Fibroblast of peridontal ligament (primary cell): ENCODE measurements around the gene CBFA2T3.
"Not testable (repeated sequence)": the region's sequence is repeated elsewhere in the genome, so short reads cannot be mapped to it uniquely, and the experiment has no call there.

Experiments
- DNase-seq: peaks from one replicate; pipeline ENCODE4 v3.0.0-alpha.2; 2010; ENCODE audit errors: extremely low read depth

CBFA2T3 gene

DNA sequence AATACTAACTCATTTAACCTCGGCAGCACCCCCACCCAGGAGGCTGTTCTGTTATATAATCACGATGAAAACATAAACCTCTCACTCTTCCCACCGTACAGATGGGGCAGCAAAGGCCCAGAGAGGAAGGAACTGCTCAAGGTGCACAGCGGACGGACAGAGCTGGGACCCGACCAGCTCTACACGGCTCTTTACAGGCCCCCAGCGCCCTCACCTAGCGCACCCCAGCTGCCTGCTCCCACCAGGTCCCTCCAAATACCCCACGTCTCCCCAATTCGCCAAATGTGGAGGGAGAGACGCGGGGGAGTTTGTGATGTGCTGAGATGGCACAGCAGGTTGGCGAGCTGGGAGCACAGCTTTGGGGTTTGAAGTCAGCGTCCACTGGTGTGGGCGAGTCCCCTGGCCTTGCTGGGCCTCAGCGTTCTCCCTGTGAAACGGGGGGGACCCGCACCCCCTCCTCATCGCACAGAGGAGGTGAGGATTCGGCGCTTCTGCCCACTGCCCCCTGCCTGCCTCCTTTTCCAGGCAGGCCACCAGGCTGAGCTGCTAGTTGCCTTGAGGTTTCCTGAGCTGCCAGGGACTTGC, 54.1 kb downstream of the CBFA2T3 start:
- DNase-seq = no peak

DNA sequence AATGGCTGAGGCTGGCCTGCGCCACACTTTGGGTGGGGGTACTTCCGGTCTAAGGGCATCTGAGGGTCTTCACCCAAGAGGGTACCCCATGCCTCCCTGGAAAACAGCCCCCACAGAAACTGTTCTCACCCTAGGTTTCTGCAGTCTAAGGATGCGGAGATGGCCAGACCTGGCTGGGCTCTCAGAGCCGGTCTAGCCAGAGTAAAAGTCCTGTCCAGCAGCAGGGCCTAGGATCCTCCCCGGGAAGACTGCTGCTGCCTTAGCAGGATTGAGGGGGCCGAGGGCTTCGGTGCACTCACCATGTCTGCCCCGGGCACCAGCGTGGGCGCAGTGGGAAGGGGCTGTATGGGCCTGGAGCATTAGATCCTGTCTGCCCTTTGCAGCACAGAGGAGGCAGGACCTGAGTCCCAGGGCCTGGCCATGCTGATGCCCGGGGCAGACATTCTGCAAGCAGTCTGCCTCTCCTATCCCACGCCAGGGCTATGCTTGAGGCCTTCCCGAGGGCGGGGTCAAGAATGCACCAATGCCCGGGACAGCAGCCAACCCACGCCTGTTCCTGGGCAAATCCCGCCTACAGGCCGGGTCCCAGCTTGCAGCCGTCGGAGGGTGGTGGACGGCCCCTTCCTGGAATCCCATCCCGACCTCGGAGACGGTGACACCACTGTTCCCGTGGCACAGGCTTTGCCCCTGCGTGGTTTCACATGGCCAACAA, 54.7 kb downstream of the CBFA2T3 start:
- peak; percentile 63 for DNase-seq

DNA sequence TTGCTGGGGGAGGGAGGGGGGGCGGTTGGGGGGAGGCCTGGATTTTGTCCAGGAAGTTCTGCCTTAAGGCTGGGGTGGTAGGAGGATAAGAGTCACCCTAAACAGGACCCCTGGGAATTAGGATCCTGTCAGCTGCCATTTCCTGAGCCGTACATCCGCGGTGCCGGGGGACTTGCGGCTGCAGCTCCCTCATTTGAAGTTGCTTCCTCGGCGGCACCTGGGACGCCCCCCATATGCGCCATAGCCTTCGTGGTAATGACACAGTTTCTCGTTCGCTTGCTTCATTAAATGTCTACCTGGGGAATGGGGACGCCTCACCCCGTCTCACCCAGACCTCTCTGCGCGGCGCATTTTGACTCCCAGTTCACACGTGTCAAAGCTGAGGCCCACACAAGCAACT, 55.4 kb downstream of the CBFA2T3 start:
- no peak for DNase-seq

DNA sequence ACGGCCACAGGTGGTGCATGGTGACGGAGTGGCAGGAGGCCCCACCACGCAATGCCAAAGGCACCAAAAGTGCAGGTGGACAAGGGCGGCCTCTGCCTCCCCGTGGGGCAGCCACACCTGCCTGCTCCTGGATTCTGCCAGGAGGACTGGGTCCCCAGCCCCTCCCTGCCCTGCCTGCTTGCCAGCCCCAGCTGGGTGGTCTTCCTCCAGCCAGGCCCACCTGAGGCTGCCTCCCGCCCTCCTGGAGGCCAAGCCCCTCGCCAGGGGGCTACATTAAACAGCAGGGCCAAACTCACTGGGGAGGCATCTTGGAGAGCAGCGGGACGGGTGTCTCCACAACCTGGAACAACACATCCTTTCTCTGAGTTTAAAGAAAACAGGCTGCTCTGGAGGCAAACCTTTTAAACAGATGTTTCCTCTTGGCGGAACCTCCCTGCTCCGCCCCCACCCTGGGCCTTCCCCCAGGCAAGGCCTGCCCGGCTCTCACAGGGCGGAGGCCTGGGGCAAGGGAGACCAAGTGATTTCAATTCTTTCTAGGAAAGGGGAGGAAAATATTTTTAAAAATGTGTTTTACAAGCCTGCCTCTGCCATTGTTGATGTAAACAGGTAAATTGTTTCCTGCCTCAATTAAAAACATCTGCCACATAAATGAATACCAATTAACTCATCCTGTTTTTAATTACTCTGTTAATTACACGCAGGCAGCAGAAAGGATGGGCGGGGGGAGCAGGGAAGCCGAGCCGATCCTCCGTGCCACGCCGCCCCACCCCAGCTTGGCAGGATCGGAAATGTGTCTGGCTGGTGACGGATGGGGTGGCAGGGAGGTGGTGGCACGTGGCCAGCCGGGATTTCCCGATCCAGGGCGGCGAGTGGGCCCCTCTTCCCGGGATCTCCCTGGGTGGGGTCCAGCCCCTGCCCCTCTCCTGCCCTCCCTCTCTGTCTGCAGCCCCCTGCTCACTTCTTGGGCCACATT, 56.1 kb downstream of the CBFA2T3 start:
- DNase-seq = peak; percentile 72

DNA sequence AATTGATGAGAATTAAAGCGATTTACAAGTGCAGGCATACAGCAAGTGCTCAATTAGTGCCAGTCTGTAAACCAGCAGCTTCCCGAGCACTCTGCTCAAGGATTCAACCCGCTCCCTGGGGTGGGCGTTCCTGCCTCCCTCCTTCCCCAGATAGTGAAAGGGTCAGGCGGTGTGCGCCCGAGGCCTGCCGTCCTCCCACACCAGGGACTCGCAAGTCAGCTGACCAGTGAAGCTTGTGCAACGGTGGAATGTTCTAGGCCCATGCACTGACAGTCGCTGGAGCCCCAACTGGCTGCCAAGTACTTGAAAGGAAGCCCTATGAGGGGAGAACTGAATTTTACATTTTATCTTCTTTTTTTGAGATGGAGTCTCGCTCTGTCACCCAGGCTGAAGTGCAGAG, 57.1 kb downstream of the CBFA2T3 start:
- no peak for DNase-seq

DNA sequence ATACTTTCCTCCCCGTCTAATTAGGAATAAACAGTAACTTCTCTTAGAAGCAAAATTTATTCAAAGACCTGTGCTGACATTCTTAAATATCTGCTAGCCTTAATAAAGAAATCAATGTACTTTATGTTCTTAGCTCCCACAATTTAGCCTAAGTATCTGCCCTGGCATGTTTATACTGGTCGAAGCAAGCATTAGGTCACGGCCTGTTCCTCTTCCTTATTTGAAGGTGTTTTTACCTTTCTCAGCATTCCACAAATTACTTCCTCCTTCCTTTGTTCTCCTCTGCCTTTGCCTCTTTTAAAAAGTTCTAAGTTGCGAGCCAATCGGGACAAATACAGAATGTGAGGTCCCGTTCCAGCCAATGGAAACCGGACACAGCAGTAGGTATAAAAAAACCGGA, 58.1 kb downstream of the CBFA2T3 start:
- not testable (repeated sequence) for DNase-seq

DNA sequence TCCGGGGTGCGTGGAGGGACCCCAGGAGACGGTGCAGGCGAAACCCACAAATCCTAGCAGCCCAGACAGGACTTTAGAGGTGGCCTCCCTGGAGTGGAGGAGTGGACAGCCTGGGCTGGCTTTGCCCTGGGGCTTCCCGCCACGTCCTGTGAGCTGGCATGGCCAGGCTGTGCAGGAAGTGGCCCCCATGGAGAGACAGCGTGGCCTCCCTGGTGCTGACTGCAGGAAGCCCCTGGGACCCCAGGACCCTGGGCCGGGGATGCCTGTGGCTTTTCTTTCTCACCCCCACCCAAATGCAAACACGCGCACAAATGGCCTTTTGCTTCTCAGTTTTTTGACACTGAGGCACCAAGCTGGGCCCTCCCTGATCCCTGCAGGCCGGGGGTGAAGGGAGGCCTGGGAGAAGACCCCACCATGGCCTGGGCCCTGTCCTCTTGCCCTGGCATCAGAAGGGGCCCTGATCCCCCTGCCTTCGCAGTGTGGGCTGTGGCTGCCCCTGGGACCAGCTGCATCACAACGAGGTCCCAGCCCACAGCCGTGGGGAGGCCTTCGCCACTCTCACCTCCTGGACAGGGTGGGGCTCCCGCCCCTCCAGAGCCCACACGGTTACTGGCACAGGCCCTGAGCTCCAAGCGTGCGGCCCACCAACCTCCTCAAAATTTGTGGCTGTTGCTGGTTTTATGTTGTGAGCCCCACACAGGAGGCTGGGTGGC, 58.9 kb downstream of the CBFA2T3 start:
- DNase-seq = no peak

DNA sequence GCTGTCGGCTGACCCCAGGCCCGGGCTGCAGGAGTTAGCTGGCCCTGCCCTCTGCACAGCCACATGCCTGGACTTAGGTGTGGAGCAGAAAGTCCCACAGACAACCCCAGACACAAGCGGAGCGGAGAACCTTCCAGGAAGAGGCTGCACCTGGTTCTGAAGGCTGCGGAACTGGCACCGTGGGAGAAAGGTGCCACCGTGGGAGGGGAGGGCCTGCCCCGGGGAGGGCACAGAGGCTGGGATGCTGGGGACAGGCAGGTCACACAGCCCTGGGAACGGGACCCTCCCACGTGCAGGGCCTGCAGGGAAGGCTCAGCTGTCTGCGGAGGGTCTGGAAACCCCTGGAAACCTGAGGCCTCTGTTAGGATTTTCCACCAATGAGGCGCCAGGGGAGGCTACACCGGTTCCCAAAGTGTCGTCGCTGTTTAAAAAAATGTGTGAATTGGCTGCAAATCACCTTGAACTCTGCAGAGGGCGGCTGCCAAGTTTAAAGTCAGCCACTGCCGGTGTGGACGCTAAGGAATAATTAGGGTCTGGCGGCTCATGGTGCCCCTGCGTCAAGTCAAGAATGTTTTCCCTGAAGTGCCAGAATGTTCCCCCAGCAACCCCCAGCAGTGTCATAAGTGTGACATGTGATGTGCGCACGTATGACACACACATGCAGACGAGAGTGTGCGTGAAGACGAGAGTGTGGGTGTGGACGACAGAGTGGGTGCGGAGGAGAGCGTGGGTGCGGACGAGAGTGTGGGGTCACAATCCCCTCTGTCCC, 59.7 kb downstream of the CBFA2T3 start:
- DNase-seq = no peak

DNA sequence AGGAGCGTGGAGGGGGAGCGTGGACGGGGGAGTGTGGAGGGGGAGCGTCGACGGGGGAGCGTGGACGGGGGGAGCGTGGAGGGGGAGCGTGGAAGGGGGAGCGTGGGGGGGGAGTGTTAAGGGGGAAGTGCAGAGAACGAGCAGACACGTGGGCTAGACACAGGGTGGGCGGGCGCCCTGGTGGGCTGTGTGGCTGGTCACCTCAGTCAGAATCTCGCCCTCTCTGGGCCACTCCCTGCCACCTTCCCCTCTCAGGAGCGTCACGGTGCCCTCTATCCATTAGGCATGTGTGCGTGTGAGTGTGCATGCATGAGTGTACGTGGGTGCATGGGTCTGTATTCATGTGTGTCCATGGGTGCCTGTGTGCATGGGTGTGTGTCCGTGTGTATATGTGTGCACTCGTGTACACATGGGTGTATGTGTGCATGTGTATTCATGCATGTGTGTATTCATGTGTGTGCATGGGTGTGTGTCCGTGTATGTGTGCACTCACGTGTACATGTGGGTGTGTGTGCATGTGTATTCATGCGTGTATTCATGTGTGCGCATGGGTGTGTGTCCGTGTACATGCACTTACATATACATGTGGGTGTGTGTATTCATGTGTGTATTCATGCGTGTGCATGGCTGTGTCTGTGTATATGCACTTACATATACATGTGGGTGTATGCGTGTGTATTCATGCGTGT, 61.2 kb downstream of the CBFA2T3 start:
- no peak for DNase-seq

DNA sequence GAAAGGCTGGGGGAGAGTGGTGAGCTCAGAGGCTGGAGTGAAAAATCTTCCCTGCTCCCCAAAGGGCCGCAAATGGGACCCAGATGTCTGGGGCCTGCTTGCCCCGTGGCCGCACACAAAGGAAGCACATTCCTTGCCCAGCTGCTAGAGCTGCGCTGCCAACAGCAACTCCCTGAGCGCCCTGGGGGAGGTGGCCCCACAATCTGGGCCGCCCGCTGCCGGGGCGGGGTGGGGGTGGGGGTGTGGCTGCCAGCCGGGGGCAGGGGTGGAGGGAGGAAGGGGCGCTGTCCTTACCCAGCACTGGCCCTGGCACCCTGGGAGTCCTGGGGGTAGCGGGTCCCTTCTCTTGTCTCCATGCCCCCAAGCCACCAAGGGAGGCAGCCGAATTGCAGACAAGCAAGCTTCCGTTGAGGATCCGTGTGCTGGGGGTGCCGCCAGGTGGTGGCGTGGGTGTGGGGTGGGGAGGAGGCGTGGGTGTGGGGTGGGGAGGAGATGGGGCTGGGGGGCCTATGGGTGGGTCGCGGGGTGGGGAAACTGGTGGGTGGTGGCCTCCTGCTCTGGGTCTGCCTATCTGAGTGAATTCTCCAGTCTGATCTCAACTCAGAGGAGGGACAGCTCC, 62.1 kb downstream of the CBFA2T3 start:
- DNase-seq = peak; percentile 89

DNA sequence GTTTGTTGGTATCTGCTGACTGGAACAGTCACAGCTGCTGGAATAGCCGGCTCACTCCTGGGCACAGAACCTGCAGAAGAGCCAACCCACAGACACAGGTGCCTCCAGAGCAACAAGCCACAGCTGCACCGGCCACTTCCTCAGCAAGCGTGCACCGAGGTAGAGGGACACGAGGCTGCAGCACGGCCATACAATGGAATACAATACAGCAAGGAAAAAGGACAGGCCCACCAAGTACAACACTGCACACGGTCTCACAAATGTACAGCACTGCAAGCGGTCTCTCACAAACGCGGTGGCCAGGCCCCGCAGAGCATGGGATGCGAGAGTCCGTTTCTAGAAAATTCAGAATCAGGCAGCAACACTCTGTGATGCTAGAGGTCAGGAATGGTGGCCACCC, 63.1 kb downstream of the CBFA2T3 start:
- no peak for DNase-seq

DNA sequence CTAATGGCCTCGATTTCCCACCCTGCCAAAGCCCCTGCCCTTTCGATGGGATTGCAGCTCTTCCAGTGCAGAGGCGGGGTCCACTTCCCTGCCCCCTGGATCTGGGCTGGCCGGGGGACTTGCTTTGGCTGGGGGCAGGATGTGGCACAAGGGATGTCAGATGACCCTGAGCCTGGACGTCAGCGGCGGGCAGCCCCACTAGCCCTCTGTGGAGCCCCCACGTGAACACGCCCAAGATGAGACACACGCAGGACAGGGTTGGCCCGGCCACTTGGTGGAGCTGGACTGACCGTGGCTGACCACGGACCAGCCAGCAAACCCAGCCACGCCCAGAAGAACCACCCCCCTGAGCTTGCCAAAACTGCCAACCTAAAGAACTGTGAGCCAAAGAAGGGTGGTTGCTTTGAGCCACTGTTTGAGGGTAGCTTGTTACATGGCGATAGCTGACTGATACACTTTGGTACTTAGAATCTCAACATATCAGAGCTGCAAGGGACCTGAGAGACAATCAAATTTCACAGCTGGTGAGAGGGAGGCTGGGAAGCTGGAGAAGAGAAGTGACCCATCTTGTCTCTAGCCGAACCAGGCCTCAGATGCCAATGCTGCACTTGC, 63.9 kb downstream of the CBFA2T3 start:
- no peak for DNase-seq

DNA sequence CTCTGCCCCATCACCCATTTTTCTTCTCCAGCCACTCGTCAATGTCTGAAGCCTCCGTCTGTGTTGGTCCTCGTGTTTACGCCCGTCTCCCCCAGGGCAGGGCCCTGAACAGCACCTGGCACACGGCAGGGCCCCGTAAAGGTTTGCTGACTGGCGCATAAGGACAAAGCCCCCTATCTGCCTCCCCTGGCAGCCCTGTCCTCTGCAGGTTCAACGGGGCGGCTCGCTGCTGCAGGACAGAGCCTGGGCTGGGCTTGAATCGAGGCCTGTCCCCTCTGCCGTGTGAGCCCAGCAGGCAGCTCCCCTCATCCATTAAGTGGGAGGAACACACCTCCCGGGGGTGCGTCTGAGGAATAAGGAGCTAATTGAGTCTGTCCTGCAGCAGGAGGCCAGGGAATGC, 64.5 kb downstream of the CBFA2T3 start:
- DNase-seq = no peak

DNA sequence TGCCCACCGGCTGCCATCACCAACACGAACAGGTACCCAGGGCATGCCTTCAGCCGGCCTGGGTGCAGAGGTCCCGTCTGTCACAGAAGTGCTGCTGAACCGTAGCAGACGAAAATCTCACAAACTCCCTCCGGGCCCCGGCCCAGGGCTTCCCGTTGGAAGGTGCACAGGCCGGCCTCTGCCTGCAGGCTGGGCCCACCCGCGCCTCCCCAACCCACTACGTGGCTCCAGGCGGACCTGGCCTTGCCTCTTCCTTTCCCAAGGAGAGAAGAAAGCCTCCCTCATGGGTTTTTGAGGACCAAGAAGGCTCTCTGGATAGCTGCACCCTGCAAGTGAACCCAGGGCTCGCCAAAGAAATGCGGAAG, 65.1 kb downstream of the CBFA2T3 start:
- DNase-seq = no peak

DNA sequence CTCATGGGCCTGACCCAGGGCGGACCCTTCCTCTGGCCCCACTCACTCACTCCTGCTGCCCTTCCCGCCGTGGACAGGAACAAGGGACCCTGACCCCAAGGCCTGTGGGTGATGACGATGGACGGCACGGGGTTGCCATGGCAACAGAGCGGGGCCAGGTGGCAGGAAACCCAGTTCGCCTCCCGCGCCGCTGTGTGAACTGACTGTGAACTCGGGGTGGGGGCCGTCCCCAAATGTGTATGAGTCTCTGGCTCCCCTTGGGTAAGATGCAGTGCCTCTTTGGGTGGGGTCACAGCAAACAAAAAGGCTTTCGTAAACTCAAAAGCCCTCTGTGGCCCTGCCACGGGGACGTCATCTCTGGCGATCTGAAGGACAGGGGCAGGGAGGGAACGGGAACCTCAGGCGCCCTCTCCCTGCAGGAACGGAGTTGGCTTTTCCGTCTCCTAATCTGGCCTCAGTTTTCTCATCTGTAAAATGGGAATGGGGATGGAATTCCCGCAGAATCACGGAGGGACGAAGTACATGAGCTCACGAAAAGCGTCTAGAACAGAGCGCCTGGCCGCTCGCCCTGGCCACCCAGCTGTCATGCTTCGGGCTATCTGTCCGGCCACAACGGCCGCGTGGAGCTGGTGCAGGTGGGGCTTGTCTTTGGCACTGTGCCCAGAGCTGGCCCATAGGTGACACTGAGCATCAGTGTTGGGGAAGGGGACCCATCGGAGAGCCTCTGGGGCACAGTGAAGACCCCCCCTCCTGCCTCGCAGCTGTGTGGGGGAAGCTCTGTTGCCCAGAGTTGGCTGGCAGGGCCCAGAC, 65.7 kb downstream of the CBFA2T3 start:
- no peak for DNase-seq

DNA sequence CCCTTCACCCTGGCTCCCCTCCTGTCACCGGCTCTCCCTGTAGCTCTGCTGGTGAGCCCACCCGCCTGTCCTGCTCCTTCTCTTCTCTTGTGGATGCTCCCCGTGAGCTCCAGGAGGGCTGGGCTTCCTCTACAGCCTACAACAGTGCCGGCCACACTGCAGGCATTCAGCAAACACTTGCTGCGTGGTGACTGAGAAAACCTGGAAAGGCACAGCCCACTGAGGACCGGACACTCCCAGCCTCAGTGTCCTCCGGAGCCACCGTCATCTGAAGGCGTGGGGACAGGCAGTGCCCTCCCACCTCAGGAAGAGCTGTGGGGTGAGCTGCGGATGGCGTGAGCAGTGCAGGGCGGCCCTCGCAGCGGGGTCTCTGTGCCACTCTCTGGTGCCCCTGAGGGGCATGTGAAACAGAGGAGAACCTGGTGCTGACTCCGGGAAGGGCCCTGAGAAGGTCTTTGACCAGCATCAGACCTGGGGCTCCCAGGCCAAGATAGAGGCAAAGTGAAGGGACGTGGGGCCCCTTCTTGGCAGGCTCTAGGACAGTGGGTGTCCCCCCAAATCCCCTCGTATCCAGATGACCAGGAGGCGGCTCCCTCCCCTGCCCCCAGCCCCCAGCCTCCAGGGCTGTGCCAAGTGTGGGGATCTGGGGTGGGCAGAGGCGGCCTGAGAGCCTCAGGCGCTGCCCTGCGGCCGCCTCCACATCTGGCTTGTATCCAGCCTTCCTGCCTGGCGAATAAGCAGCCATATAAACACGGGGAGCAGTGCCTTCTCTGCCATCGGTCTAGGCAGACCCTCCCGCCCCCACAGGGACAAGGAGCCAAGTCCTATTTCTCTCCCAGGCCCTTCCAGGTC, 66.5 kb downstream of the CBFA2T3 start:
- DNase-seq = no peak

DNA sequence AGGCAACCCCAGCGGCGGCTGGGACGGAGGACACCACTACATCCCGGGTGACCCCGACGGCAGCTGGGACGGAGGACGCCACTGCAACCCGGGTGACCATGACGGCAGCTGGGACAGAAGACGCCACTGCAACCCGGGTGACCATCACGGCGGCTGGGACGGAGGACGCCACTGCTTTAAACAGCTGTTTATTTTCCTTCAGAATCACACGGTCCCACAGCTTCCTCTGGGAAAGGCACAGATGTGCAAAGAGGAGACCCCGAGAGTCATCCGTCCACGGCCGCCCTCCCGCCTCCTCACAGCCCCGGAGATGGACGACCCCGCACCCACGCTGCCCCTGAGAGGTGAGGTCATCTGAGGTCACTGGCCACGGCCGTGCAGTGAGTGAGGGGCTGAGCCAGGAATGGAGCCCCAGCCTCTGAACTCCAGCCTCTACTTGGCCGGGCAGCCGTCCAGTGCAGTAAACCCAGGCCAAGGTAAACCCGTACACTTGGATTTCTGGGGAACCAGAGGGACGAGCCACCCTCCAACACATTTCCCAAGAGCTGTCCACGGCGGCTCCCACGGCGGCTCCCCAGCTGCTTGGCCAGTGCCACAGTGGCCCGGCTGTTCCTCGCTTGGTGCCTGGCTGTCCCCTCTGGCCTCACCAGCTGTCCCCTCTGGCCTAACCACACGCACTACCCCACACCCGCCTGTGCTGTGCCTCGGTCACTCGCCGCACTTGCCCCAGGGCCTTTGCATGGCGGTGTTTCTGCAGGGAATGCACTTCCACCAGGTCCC, 67.4 kb downstream of the CBFA2T3 start:
- DNase-seq = no peak
